GM20431 (cell line): ENCODE results near the gene MRPS11.
"Not testable (repeated sequence)": the region's sequence is repeated elsewhere in the genome, so short reads cannot be mapped to it uniquely, and the experiment has no call there.

Experiments
- in situ Hi-C: fragments of 300-500 bp; cut with MseI, MboI; formaldehyde crosslinking; loops from one replicate; pipeline ENCODE4 v1.15.0; 2020; ENCODE audit warnings: low sequenced_read_pairs; ENCODE audit not compliant: unreplicated experiment

Gene MRPS11

GRCh38 chr15:88467073-88467934 lies at the start of gene MRPS11, which contains the start of gene MRPL46:
TSS of gene MRPS11 (plus strand) at chr15:88467708. CDS start at chr15:88467718, 10 bp downstream.
TSS of gene MRPL46 (minus strand) at chr15:88467388. CDS start at chr15:88467377, 11 bp downstream.
- in situ Hi-C loops: no loop called here

- in situ Hi-C loops: no loop called here
Measured at GRCh38 chr15:88419830-88420229, 47.7 kb upstream of the MRPS11 start.

GRCh38 chr15:88423331-88423730 lies 44.2 kb upstream of the MRPS11 start:
- in situ Hi-C loops: no loop called here

- in situ Hi-C loops: no loop called here
Measured at GRCh38 chr15:88426304-88426703, 41.2 kb upstream of the MRPS11 start.

- in situ Hi-C loops: no loop called here
Measured at GRCh38 chr15:88428053-88428452, 39.5 kb upstream of the MRPS11 start.

- in situ Hi-C loops: no loop called here
Measured at GRCh38 chr15:88428805-88429605, 38.5 kb upstream of the MRPS11 start.

- in situ Hi-C loops: no loop called here
Measured at GRCh38 chr15:88430051-88430450, 37.5 kb upstream of the MRPS11 start.

GRCh38 chr15:88431441-88431840 lies 36.1 kb upstream of the MRPS11 start:
- in situ Hi-C loops: no loop called here

- in situ Hi-C loops: no loop called here
Measured at GRCh38 chr15:88433046-88433685, 34.3 kb upstream of the MRPS11 start.

GRCh38 chr15:88434106-88434505 lies 33.4 kb upstream of the MRPS11 start:
- in situ Hi-C loops: not testable (repeated sequence)

GRCh38 chr15:88438181-88438580 lies 29.3 kb upstream of the MRPS11 start:
- in situ Hi-C loops: no loop called here

GRCh38 chr15:88440021-88440420 lies 27.5 kb upstream of the MRPS11 start:
- in situ Hi-C loops: no loop called here

- in situ Hi-C loops: no loop called here
Measured at GRCh38 chr15:88441076-88441730, 26.3 kb upstream of the MRPS11 start.

GRCh38 chr15:88447206-88447605 lies 20.3 kb upstream of the MRPS11 start:
- in situ Hi-C loops: no loop called here

- in situ Hi-C loops: no loop called here
Measured at GRCh38 chr15:88447741-88448140, 19.8 kb upstream of the MRPS11 start.

- in situ Hi-C loops: no loop called here
Measured at GRCh38 chr15:88448991-88449461, 18.5 kb upstream of the MRPS11 start.

- in situ Hi-C loops: no loop called here
Measured at GRCh38 chr15:88449581-88449980, 17.9 kb upstream of the MRPS11 start.

- in situ Hi-C loops: no loop called here
Measured at GRCh38 chr15:88450125-88450798, 17.2 kb upstream of the MRPS11 start.

GRCh38 chr15:88453651-88454050 lies 13.9 kb upstream of the MRPS11 start:
- in situ Hi-C loops: no loop called here
